GM19395 (cell line): ENCODE measurements around the gene OLIG1.
A peak's percentile ranks its signal among the peaks of the same experiment; 100 is the strongest.

Experiments
- ATAC-seq: cut with Tn5 transposase; IDR thresholded peaks from one replicate; pipeline ENCODE4 v1.9.1; 2021; ENCODE audit warnings: mild to moderate bottlenecking, moderate library complexity; ENCODE audit not compliant: unreplicated experiment

Gene OLIG1

GRCh38 chr21:33059380-33059841 is 10.5 kb upstream of the OLIG1 start:
- no peak for ATAC-seq

GRCh38 chr21:33061233-33061632 is 8.7 kb upstream of the OLIG1 start:
- ATAC-seq = no peak

GRCh38 chr21:33063375-33063883 is 6.5 kb upstream of the OLIG1 start:
- ATAC-seq = no peak

- no peak for ATAC-seq
Measured at GRCh38 chr21:33063907-33064622, 5.9 kb upstream of the OLIG1 start.

- no peak for ATAC-seq
Measured at GRCh38 chr21:33064623-33065390, 5.1 kb upstream of the OLIG1 start.

GRCh38 chr21:33067043-33067442 is 2.9 kb upstream of the OLIG1 start:
- no peak for ATAC-seq

- ATAC-seq = no peak
Measured at GRCh38 chr21:33067457-33067856, 2.5 kb upstream of the OLIG1 start.

GRCh38 chr21:33069243-33069642 is 698 bp upstream of the OLIG1 start:
- ATAC-seq = no peak

- ATAC-seq = no peak
Measured at GRCh38 chr21:33069645-33069993, 322 bp upstream of the OLIG1 start.

GRCh38 chr21:33070744-33070997 is 730 bp downstream of the OLIG1 start:
- ATAC-seq = peak; percentile 25

- no peak for ATAC-seq
Measured at GRCh38 chr21:33070998-33071769, 1.2 kb downstream of the OLIG1 start.

- no peak for ATAC-seq
Measured at GRCh38 chr21:33071770-33072306, 1.9 kb downstream of the OLIG1 start.

GRCh38 chr21:33073636-33074035 is 3.7 kb downstream of the OLIG1 start:
- ATAC-seq = no peak

- ATAC-seq = no peak
Measured at GRCh38 chr21:33075128-33075527, 5.2 kb downstream of the OLIG1 start.

GRCh38 chr21:33075596-33076195 is 5.8 kb downstream of the OLIG1 start:
- ATAC-seq = no peak

- no peak for ATAC-seq
Measured at GRCh38 chr21:33076600-33077329, 6.8 kb downstream of the OLIG1 start.

GRCh38 chr21:33078907-33079582 is 9.1 kb downstream of the OLIG1 start:
- ATAC-seq = peak; percentile 96

- no peak for ATAC-seq
Measured at GRCh38 chr21:33080376-33080775, 10.4 kb downstream of the OLIG1 start.

- no peak for ATAC-seq
Measured at GRCh38 chr21:33080776-33081175, 10.8 kb downstream of the OLIG1 start.

- no peak for ATAC-seq
Measured at GRCh38 chr21:33088384-33088783, 18.4 kb downstream of the OLIG1 start.
